Endothelial cell (in vitro differentiated cells): ENCODE data around the gene PPM1D. TPM values are rescaled to one million over a fixed set of nuclear protein-coding genes. Genes with fewer than 3 reads are reported as not detected.
"Not testable (repeated sequence)": the region's sequence is repeated elsewhere in the genome, so short reads cannot be mapped to it uniquely, and the experiment has no call there.

Experiments
- DNase-seq: peaks from one replicate; pipeline ENCODE4 v3.0.0; 2021; ENCODE audit warnings: low spot score
- H3K27ac Mint-ChIP-seq: one replicate; pipeline ENCODE4 v1.8.0; 2021; ENCODE audit warnings: mixed read lengths, inconsistent platforms; ENCODE audit not compliant: unreplicated experiment
- H3K27me3 Mint-ChIP-seq: one replicate; pipeline ENCODE4 v1.8.0; 2021; ENCODE audit warnings: mild to moderate bottlenecking, moderate library complexity, mixed read lengths, inconsistent platforms; ENCODE audit not compliant: unreplicated experiment
- H3K36me3 Mint-ChIP-seq: one replicate; pipeline ENCODE4 v1.8.0; 2021; ENCODE audit warnings: mild to moderate bottlenecking, low read depth, mixed read lengths, inconsistent platforms; ENCODE audit not compliant: unreplicated experiment
- H3K4me1 Mint-ChIP-seq: one replicate; pipeline ENCODE4 v1.8.0; 2021; ENCODE audit warnings: mild to moderate bottlenecking, mixed read lengths, inconsistent platforms; ENCODE audit not compliant: unreplicated experiment
- H3K4me3 Mint-ChIP-seq: one replicate; pipeline ENCODE4 v1.8.0; 2021; ENCODE audit warnings: mild to moderate bottlenecking, mixed read lengths, inconsistent platforms; ENCODE audit not compliant: unreplicated experiment
- H3K9me3 Mint-ChIP-seq: one replicate; pipeline ENCODE4 v1.8.0; 2021; ENCODE audit warnings: mixed read lengths, inconsistent platforms; ENCODE audit not compliant: unreplicated experiment
- total RNA-seq: library from RNA; stranded (reverse); fragmentation: NEBNext Ultra II Directional; extraction: Animal tissue kit (Norgen Biotek cat#: 25700); gene quantifications from one replicate; pipeline ENCODE4 v1.2.1, GENCODE V29; 2021; ENCODE audit not compliant: unreplicated experiment
- TF ChIP-seq, protein P1 (sequence below): fragments of 200-600 bp; sonication (generic); IDR thresholded peaks from one replicate; pipeline ENCODE4 v1.5.0; 2021; ENCODE audit warnings: antibody characterized with exemption; ENCODE audit not compliant: unreplicated experiment

PPM1D gene
- total RNA-seq, 1 donor from 2014 or later = 14.6 TPM

DNA sequence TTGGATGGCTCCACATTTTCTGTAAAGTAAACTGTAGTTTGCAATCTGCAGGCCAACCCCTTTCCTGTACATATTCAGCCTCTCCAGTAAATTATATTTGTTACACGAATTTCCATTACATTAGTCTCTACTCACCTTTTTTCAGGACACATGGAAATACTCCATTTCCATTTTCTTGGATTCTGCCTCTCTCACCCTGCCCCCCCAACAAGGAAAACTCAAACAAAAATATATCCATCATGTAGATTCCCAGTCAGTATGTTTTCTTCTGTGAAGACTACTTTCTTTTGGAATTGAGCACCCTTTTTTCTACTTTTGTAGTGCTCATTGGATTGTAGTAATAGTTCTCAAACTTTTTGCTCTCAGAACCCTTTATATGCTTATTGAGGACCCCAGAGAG lies 2.9 kb downstream of the PPM1D start:
- Mint-ChIP-seq H3K4me1 (peaks cover 17% of the 10 kb centered on the region), H3K36me3 (peaks cover 4% of the 10 kb centered on the region), H3K9me3 (no peaks in the 10 kb centered on the region), H3K27me3 (peaks cover 2% of the 10 kb centered on the region), H3K4me3 (peak overlapping the region; percentile 97), H3K27ac (peak overlapping the region; percentile 22)
- no peak for DNase-seq
- TF ChIP-seq, protein P1, sequence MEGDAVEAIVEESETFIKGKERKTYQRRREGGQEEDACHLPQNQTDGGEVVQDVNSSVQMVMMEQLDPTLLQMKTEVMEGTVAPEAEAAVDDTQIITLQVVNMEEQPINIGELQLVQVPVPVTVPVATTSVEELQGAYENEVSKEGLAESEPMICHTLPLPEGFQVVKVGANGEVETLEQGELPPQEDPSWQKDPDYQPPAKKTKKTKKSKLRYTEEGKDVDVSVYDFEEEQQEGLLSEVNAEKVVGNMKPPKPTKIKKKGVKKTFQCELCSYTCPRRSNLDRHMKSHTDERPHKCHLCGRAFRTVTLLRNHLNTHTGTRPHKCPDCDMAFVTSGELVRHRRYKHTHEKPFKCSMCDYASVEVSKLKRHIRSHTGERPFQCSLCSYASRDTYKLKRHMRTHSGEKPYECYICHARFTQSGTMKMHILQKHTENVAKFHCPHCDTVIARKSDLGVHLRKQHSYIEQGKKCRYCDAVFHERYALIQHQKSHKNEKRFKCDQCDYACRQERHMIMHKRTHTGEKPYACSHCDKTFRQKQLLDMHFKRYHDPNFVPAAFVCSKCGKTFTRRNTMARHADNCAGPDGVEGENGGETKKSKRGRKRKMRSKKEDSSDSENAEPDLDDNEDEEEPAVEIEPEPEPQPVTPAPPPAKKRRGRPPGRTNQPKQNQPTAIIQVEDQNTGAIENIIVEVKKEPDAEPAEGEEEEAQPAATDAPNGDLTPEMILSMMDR = no peak

DNA sequence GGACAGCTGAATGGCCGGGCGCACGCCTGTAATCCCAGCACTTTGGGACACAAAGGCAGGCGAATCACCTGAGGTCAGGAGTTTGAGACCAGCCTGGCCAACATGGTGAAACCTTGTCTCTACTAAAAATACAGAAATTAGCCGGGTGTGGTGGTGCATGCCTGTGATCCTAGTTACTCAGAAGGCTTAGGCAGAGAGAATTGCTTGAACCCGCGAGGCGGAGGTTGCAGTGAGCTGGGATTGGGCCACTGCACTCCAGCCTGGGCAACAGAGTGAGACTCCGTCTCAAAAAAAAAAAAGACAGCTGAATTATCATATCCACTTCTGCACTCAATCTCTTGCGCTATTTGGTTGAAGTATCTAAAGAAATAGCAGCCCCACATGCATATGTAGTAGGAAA lies 3.5 kb downstream of the PPM1D start:
- H3K27ac Mint-ChIP-seq, H3K4me3 Mint-ChIP-seq, H3K27me3 Mint-ChIP-seq, H3K9me3 Mint-ChIP-seq, DNase-seq, H3K36me3 Mint-ChIP-seq: not testable (repeated sequence)
- peaks cover 14% of the 10 kb centered on the region for H3K4me1 Mint-ChIP-seq

DNA sequence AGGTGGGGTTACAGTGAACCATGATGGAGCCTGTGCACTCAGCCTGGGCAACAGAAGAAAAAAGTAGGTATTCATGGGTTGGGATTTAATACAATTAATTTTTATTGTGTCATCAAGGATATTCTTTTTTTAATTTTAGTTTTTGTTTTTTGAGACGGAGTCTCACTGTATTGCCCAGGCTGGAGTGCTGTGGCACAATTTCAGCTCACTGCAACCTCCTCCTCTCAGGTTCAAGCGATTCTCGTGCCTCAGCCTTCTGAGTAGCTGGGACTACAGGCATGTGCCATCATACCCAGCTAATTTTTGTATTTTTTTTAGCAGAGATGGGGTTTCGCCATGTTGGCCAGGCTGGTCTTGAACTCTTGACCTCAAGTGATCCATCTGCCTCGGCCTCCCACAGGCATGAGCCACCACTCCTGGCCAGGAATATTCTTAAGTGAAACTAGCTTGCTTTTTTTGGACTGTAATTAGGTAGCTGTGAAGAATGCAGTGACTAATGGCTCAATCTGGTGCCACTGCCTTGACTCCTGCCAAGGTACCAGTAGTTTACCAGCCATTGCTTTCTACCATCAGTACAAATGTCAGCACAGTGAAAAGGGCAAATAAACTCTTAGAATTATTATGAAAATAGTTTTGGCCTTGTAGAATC lies 4.8 kb downstream of the PPM1D start:
- Mint-ChIP-seq H3K27me3 (peaks cover 2% of the 10 kb centered on the region), H3K4me3 (no peak overlapping the region), H3K27ac (no peak overlapping the region), H3K36me3 (peaks cover 4% of the 10 kb centered on the region), H3K4me1 (peaks cover 12% of the 10 kb centered on the region), H3K9me3 (no peaks in the 10 kb centered on the region)
- TF ChIP-seq, protein P1 = no peak
- no peak for DNase-seq

DNA sequence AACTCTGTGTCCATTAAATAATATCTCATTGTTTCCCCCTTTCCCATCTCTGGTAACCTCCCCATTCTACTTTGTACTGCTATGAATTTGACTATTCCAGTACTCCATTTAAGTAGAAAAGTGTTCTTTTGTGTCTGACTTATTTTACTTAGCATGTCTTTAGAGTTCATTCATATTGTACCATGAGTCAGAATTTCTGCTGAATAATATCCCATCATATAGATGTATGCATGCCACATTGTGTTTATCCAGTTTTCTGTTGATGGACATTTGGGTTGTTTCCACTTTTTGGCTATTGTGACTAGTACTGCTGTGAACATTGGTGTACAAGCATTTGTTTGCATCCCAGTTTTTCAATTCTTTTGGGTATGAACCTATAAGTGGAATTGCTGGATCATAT lies 6.0 kb downstream of the PPM1D start:
- H3K4me3 Mint-ChIP-seq = no peak overlapping the region
- H3K27ac Mint-ChIP-seq = no peak overlapping the region
- no peak for DNase-seq
- H3K4me1 Mint-ChIP-seq = peaks cover 11% of the 10 kb centered on the region
- peaks cover 2% of the 10 kb centered on the region for H3K27me3 Mint-ChIP-seq
- TF ChIP-seq, protein P1 = no peak
- peaks cover 4% of the 10 kb centered on the region for H3K36me3 Mint-ChIP-seq
- H3K9me3 Mint-ChIP-seq = no peaks in the 10 kb centered on the region

DNA sequence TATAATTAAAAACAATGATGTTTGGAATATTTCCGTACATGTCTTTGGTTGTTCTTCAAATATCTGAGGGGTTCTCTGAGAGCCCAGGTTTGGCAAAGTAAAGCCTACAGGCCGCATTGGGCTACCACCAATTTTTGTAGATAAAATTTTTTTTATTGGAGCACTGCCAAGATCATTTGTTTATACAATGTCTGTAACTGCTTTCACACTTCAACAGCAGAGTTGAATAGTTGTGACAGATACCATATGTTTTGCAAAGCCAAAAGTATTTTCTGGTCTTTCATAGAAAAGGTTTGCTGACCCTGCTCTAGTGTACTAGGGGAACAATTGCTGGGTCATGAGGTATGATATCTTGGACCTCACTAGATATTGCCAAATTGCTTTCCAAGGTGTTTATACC lies 10.5 kb downstream of the PPM1D start:
- H3K4me3 Mint-ChIP-seq = no peak overlapping the region
- no peak overlapping the region for H3K27ac Mint-ChIP-seq
- peaks cover 8% of the 10 kb centered on the region for H3K36me3 Mint-ChIP-seq
- H3K27me3 Mint-ChIP-seq = peaks cover 2% of the 10 kb centered on the region
- no peaks in the 10 kb centered on the region for H3K4me1 Mint-ChIP-seq
- no peaks in the 10 kb centered on the region for H3K9me3 Mint-ChIP-seq
- TF ChIP-seq, protein P1 = no peak
- DNase-seq = no peak

DNA sequence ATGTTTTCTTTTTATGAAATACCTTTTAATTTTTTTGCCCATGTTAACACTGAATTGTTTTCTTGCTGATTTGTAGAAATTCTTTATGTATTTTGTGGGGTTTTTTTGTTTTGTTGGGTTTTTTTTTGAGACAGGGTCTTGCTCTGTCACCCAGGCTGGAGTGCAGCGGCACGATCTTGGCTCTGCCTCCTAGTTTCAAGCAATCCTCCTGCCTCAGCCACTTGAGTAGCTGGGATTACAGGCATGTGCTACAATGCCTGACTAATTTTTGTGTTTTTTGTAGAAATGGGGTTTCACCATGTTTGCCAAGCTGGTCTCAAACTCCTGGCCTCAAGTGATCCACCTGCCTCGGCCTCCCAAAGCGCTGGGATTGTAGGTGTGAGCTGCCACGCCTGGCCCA lies 11.3 kb downstream of the PPM1D start:
- DNase-seq, H3K36me3 Mint-ChIP-seq, H3K4me3 Mint-ChIP-seq, H3K9me3 Mint-ChIP-seq, H3K4me1 Mint-ChIP-seq, H3K27ac Mint-ChIP-seq, H3K27me3 Mint-ChIP-seq: not testable (repeated sequence)
